Tibial nerve (tissue), 3 donors: ENCODE measurements around the gene NLRP1.

ENCODE experiments used
- POLR2A ChIP-seq, 2 donors: fragments of 450-650 bp; IDR thresholded peaks; one replicate each; pipeline ENCODE4 v1.6.1; 2017; ENCODE audit warnings: antibody characterized with exemption in 2 of 2, mild to moderate bottlenecking in 2 of 2, moderate library complexity in 2 of 2
- TF ChIP-seq, protein P1 (sequence below), 5 experiments: fragments of 200-600 bp in 3 of 5; fragments of 450-650 bp in 2 of 5; sonication (generic) in 3 of 5; IDR thresholded peaks; one replicate each; pipeline ENCODE4 v1.5.1; 2016 to 2019; ENCODE audit warnings: antibody characterized with exemption in 5 of 5, mild to moderate bottlenecking in 3 of 5, moderate library complexity in 2 of 5

DNA sequence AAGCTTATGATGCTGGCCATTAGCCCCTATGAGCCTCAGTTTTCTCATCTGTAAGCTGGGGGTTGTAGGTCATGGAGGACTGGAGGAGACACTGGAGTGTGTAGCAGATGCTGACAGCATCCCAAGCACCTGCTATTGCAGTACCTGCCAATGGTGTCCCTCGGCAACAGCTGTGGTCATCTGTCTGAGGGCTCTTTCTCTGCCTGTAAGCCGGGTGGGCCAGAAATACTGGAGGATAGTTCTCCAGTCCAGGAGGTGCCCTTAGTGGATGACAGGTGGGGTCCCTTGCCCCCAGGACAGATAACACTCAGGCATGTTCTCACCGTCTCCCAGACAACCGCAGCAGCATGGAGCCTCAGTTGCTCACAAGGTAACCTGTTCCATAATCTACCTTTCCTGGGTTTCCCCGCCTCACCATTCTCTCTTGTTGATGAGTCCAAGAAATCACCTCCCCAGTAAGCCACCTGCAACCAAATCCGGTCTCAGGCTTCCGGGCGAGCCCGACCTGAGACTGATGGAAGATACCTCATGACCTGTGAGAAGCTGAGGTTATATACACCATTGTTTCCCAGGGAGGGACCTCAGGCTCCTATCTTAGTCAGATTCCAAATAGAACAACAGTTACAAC lies 23.8 kb downstream of the NLRP1 start:
- no peak for TF ChIP-seq POLR2A (IDR thresholded peaks at IDR 0.05)
- TF ChIP-seq, protein P1, sequence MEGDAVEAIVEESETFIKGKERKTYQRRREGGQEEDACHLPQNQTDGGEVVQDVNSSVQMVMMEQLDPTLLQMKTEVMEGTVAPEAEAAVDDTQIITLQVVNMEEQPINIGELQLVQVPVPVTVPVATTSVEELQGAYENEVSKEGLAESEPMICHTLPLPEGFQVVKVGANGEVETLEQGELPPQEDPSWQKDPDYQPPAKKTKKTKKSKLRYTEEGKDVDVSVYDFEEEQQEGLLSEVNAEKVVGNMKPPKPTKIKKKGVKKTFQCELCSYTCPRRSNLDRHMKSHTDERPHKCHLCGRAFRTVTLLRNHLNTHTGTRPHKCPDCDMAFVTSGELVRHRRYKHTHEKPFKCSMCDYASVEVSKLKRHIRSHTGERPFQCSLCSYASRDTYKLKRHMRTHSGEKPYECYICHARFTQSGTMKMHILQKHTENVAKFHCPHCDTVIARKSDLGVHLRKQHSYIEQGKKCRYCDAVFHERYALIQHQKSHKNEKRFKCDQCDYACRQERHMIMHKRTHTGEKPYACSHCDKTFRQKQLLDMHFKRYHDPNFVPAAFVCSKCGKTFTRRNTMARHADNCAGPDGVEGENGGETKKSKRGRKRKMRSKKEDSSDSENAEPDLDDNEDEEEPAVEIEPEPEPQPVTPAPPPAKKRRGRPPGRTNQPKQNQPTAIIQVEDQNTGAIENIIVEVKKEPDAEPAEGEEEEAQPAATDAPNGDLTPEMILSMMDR (IDR thresholded peaks at IDR 0.05), result no peak
